PC-3 (cell line): ENCODE data around the gene HSPB2.

Source experiments
- CTCF ChIP-seq: fragments of 300-600 bp; sonication (generic); conservative IDR thresholded peaks from 2 replicates; pipeline ENCODE4 v1.5.1; 2017; ENCODE audit warnings: antibody characterized with exemption, low read depth, mild to moderate bottlenecking, low read length
- EZH2 ChIP-seq: fragments of 300-600 bp; sonication (generic); IDR thresholded peaks from one replicate; pipeline ENCODE4 v1.6.1; 2017; ENCODE audit warnings: antibody characterized with exemption, mild to moderate bottlenecking, low read length; ENCODE audit not compliant: unreplicated experiment
- EZH2phosphoT487 ChIP-seq: fragments of 300-600 bp; sonication (generic); IDR thresholded peaks from 2 replicates; pipeline ENCODE4 v1.6.1; 2018; ENCODE audit warnings: mild to moderate bottlenecking, antibody characterized with exemption, low read length, borderline replicate concordance

- no peak for TF ChIP-seq CTCF
- no peak for TF ChIP-seq EZH2phosphoT487
- TF ChIP-seq EZH2 = no peak
Observed at GRCh38 chr11:111934306-111934705, 21.8 kb downstream of the HSPB2 start.
